ENCODE measurements around the gene MYT1. TPM values are rescaled to one million over a fixed set of nuclear protein-coding genes. Genes with fewer than 3 reads are reported as not detected.
A peak's percentile ranks its signal among the peaks of the same experiment; 100 is the strongest.

The MYT1 gene
- total and polyA plus RNA-seq, 2 of the 13 experiments (the other 11 are each of a cell fraction or from before 2014, with no cell fraction given), result 0.58 to 2.5 TPM

DNA sequence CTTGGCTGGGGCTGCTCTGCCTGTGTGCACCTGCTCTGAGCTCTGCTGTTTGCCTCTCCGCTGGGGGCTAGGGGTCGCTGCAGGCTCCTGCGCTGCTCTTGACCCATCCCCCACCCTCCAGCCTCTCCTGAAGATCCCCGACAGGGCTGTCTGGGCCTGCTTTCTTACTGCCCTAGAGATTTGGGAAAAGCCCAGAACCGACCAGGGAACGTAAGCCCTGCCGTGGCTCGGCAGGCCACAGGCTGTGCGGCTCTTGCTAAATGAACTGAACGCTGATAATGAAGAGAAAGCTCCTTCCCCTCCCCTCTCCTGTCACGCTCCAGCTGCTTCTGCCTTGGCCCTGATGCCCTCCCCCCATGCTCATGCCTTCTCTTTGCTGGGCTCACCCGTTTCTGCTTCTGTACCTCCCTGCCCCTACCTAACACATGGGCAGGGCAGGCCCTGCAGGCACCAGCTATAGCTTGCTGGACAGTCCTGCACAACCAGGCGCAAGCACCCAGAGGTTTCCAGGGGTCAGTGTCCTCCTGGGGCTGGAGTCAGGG is 59.3 kb downstream of the MYT1 start (continued):
- TF ChIP-seq ZNF839 (CRISPR knock-in tag; IDR thresholded peaks at IDR 0.05; ENCODE audit: borderline replicate concordance) (peak; percentile 41; the same call in 1 of the 2 replicates), SPEN (CRISPR knock-in tag; IDR thresholded peaks at IDR 0.05; ENCODE audit: low read depth) (no peak; the same call in 1 of the 2 replicates), SALL2 (CRISPR knock-in tag; IDR thresholded peaks at IDR 0.05) (peak; percentile 79; the same call in 1 of the 2 replicates), ZNF703 (CRISPR knock-in tag; IDR thresholded peaks at IDR 0.05; ENCODE audit: borderline replicate concordance) (no peak), MBD4 (IDR thresholded peaks at IDR 0.05; ENCODE audit: borderline replicate concordance, low read length) (no peak), MXD4 (CRISPR knock-in tag; IDR thresholded peaks at IDR 0.05) (no peak; the same call in 1 of the 2 replicates), ZNF232 (CRISPR knock-in tag; IDR thresholded peaks at IDR 0.05; ENCODE audit: borderline replicate concordance) (peak; percentile 56; the same call in 1 of the 2 replicates), ZNF530 (CRISPR knock-in tag; IDR thresholded peaks at IDR 0.05; ENCODE audit: low read depth) (no peak), FOXM1 (CRISPR knock-in tag; IDR thresholded peaks at IDR 0.05) (no peak), NFYB (CRISPR knock-in tag; IDR thresholded peaks at IDR 0.05) (no peak), KLF11 (CRISPR knock-in tag; IDR thresholded peaks at IDR 0.05) (no peak), SP4 (CRISPR knock-in tag; IDR thresholded peaks at IDR 0.05) (no peak), ADNP (CRISPR knock-in tag; IDR thresholded peaks at IDR 0.05) (no peak), GTF2F1 (IDR thresholded peaks at IDR 0.05; ENCODE audit: low read length) (no peak)
- TF ChIP-seq, protein P1, sequence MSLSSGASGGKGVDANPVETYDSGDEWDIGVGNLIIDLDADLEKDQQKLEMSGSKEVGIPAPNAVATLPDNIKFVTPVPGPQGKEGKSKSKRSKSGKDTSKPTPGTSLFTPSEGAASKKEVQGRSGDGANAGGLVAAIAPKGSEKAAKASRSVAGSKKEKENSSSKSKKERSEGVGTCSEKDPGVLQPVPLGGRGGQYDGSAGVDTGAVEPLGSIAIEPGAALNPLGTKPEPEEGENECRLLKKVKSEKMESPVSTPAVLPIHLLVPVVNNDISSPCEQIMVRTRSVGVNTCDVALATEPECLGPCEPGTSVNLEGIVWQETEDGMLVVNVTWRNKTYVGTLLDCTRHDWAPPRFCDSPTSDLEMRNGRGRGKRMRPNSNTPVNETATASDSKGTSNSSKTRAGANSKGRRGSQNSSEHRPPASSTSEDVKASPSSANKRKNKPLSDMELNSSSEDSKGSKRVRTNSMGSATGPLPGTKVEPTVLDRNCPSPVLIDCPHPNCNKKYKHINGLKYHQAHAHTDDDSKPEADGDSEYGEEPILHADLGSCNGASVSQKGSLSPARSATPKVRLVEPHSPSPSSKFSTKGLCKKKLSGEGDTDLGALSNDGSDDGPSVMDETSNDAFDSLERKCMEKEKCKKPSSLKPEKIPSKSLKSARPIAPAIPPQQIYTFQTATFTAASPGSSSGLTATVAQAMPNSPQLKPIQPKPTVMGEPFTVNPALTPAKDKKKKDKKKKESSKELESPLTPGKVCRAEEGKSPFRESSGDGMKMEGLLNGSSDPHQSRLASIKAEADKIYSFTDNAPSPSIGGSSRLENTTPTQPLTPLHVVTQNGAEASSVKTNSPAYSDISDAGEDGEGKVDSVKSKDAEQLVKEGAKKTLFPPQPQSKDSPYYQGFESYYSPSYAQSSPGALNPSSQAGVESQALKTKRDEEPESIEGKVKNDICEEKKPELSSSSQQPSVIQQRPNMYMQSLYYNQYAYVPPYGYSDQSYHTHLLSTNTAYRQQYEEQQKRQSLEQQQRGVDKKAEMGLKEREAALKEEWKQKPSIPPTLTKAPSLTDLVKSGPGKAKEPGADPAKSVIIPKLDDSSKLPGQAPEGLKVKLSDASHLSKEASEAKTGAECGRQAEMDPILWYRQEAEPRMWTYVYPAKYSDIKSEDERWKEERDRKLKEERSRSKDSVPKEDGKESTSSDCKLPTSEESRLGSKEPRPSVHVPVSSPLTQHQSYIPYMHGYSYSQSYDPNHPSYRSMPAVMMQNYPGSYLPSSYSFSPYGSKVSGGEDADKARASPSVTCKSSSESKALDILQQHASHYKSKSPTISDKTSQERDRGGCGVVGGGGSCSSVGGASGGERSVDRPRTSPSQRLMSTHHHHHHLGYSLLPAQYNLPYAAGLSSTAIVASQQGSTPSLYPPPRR (CRISPR knock-in tag; IDR thresholded peaks at IDR 0.05; ENCODE audit: borderline replicate concordance), result peak; percentile 81
- TF ChIP-seq, protein P2, sequence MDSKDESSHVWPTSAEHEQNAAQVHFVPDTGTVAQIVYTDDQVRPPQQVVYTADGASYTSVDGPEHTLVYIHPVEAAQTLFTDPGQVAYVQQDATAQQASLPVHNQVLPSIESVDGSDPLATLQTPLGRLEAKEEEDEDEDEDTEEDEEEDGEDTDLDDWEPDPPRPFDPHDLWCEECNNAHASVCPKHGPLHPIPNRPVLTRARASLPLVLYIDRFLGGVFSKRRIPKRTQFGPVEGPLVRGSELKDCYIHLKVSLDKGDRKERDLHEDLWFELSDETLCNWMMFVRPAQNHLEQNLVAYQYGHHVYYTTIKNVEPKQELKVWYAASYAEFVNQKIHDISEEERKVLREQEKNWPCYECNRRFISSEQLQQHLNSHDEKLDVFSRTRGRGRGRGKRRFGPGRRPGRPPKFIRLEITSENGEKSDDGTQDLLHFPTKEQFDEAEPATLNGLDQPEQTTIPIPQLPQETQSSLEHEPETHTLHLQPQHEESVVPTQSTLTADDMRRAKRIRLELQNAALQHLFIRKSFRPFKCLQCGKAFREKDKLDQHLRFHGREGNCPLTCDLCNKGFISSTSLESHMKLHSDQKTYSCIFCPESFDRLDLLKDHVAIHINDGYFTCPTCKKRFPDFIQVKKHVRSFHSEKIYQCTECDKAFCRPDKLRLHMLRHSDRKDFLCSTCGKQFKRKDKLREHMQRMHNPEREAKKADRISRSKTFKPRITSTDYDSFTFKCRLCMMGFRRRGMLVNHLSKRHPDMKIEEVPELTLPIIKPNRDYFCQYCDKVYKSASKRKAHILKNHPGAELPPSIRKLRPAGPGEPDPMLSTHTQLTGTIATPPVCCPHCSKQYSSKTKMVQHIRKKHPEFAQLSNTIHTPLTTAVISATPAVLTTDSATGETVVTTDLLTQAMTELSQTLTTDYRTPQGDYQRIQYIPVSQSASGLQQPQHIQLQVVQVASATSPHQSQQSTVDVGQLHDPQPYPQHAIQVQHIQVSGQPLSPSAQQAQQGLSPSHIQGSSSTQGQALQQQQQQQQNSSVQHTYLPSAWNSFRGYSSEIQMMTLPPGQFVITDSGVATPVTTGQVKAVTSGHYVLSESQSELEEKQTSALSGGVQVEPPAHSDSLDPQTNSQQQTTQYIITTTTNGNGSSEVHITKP (CRISPR knock-in tag; IDR thresholded peaks at IDR 0.05; ENCODE audit: low read depth), result no peak
- TF ChIP-seq, protein P3, sequence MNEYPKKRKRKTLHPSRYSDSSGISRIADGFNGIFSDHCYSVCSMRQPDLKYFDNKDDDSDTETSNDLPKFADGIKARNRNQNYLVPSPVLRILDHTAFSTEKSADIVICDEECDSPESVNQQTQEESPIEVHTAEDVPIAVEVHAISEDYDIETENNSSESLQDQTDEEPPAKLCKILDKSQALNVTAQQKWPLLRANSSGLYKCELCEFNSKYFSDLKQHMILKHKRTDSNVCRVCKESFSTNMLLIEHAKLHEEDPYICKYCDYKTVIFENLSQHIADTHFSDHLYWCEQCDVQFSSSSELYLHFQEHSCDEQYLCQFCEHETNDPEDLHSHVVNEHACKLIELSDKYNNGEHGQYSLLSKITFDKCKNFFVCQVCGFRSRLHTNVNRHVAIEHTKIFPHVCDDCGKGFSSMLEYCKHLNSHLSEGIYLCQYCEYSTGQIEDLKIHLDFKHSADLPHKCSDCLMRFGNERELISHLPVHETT (CRISPR knock-in tag; conservative IDR thresholded peaks at IDR 0.05), result no peak
- TF ChIP-seq, protein P4, sequence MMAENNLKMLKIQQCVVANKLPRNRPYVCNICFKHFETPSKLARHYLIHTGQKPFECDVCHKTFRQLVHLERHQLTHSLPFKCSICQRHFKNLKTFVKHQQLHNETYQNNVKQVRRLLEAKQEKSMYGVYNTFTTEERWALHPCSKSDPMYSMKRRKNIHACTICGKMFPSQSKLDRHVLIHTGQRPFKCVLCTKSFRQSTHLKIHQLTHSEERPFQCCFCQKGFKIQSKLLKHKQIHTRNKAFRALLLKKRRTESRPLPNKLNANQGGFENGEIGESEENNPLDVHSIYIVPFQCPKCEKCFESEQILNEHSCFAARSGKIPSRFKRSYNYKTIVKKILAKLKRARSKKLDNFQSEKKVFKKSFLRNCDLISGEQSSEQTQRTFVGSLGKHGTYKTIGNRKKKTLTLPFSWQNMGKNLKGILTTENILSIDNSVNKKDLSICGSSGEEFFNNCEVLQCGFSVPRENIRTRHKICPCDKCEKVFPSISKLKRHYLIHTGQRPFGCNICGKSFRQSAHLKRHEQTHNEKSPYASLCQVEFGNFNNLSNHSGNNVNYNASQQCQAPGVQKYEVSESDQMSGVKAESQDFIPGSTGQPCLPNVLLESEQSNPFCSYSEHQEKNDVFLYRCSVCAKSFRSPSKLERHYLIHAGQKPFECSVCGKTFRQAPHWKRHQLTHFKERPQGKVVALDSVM (CRISPR knock-in tag; IDR thresholded peaks at IDR 0.05), result peak; percentile 64

Measured in HepG2 (cell line).